Activated CD4-positive, alpha-beta T cell treated with anti-CD3 and anti-CD28 coated beads, Interleukin-2, amount 50 U/mL, for 1 hour (primary cell): ENCODE measurements around the gene FCER2.
"Not testable (repeated sequence)": the region's sequence is repeated elsewhere in the genome, so short reads cannot be mapped to it uniquely, and the experiment has no call there.

Experiments used
- DNase-seq: peaks from one replicate; pipeline ENCODE4 v3.0.0-alpha.2; 2020

FCER2 gene

DNA sequence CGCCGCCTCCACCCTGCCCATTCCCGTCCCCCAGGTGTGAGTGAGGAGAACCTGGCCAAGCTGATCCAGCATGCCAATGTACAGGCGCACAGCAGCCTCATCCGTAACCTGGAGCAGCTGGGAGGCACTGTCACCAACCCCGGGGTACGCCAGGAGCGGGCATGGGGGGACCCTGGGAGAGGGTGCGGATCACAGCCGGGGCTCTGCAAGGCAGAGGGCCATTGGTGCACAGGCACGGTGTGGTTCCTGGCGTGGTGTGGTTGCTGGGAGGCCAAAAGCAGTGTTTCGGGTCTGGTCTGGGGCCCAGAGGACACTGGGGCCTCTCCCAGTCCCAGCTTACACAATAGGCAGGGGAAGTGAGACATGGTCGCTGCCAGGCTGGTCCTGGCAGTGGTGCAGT lies 56.8 kb downstream of the FCER2 start:
- no peak for DNase-seq

DNA sequence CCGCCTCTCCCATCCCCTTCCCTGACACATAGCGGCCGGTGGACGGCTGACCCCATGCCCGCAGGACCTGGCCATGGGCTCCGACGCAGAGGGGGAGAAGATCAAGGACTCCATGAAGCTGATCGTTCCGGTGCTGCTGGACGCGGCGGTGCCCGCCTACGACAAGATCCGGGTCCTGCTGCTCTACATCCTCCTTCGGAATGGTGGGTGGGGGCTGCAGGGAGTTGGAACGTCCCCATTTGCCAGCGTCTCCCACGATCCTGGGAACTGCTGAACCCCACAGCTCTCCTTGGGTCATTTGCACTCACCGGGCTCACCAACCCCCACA lies 57.4 kb downstream of the FCER2 start:
- no peak for DNase-seq

DNA sequence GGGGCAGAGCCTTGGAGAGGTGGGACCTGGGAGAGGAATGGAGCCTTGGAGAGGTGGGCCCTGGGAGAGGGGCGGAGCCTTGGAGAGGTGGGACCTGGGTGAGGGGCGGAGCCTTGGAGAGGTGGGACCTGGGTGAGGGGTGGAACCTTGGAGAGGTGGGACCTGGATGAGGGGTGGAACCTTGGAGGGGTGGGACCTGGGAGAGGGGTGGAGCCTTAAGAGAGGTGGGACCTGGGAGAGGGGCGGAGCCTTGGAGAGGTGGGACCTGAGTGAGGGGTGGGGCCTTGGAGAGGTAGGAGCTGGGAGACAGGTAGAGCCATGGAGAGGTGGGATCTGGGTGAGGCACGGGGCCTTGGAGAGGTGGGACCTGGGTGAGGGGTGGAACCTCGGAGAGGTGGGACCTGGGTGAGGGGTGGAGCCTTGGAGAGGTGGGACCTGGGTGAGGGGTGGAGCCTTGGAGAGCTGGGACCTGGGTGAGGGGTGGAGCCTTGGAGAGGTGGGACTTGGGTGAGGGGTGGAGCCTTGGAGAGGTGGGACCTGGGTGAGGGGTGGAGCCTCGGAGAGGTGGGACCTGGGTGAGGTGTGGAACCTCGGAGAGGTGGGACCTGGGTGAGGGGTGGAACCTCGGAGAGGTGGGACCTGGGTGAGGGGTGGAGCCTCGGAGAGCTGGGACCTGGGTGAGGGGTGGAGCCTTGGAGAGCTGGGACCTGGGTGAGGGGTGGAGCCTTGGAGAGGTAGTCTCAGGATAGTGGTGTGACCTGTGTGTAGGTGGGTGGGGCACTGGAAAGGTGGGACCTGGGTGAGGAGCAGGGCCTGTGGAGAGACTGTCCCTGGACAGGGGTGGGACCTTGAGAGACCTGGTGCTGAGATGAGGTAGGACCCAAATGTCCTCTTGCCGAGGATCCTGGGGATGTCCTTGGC lies 58.0 kb downstream of the FCER2 start:
- not testable (repeated sequence) for DNase-seq

DNA sequence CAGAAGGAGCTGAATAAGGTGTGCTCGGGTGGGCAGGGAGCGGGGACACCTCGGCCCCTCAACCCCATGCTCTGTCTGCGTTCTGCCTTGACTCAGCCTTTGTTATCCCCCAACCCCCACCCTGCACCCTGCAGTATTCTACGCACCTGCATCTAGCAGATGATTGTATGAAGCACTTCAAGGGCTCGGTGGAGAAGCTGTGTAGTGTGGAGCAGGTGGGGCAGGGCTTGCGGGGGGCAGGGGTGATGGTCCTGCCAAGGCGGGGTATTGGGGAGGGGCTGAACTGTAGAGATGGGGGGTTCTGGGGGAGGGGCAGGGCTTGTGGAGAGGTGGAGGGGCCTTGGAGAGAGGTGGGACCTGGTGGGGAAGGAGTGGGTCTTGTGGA lies 58.9 kb downstream of the FCER2 start:
- DNase-seq: no peak

DNA sequence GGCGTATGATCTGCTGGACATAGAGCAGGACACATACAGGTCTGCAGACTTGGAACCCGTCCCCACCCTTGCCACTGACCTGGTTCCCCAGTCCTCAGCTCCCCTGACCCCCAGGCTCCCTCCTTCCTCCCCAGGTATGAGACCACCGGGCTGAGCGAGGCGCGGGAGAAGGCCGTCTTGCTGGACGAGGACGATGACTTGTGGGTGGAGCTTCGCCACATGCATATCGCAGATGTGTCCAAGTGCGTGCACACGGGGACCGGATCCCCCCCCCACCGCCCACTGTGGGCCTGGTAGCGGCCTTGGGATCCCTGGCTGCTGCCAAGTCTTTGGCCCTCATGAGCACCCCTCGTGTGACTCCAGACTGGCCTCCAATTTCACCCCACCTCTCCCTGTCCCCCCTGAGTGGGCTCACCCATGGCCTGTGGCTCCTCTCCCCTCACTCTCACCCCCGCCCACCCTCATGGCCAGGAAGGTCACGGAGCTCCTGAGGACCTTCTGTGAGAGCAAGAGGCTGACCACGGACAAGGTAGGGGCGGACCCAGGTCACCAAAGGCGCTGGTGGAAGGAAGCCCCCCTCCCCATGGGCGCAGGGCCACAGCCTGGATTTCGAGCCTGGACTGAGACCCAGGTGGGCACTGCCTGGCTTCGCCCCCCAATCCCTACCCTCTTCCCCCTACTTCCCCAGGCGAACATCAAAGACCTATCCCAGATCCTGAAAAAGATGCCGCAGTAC lies 59.5 kb downstream of the FCER2 start:
- DNase-seq: no peak

DNA sequence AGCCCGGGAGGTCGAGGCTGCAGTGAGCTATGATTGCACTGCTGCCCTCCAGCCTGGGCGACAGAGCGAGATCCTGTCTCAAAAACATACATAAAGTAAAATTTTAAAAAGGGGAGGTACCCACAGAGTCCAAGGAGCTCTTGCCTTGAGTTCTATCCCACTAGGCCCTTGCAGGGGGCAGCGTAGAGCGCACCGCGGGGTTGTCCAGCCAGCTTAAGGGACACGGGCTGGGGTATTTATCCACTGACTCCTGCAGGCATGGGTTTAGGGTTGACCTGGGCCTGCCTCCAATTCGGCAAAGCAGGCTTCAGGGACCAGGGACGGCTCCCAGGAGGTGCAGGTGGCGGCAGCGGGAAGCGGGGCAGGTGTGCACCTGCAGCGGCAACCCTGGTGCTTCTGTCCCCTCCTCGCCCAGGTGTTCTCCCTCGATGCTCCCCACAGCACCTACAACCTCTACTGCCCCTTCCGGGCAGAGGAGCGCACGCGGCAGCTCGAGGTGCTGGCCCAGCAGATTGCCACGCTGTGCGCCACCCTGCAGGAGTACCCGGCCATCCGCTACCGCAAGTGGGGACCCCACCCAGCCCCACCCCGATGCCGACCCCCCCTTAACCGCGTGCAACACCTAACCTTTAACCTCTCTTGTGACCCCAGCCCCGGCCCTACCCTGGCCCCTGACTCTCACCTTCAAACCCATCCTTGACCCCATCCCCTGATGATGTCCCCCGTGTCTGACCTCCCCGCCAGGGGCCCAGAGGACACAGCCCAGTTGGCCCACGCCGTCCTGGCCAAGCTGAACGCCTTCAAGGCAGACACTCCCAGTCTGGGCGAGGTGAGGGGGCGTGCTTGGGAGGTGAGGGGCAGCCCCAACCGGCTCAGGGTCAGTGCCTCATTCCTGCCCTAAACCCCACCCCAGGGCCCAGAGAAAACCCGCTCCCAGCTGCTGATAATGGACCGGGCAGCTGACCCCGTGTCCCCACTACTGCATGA lies 60.3 kb downstream of the FCER2 start:
- DNase-seq: no peak

DNA sequence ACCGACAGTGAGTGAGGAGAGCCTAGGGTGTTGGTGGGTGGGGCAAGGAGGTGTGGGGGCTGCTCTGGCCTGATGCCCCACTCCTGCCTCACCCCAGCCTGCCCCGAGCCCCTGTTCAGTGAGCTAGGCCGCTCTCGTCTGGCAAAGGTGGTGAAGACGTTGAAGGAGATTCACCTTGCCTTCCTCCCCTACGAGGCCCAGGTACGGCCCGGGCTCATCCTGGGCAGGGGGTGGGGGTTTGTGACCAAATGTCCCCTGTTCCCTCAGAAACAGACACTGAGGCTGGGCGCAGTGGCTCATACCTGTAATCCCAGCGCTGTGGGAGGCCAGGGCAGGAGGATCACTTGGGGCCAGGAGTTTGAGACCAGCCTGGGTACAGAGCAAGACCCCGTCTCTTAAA lies 61.1 kb downstream of the FCER2 start:
- DNase-seq: no peak

DNA sequence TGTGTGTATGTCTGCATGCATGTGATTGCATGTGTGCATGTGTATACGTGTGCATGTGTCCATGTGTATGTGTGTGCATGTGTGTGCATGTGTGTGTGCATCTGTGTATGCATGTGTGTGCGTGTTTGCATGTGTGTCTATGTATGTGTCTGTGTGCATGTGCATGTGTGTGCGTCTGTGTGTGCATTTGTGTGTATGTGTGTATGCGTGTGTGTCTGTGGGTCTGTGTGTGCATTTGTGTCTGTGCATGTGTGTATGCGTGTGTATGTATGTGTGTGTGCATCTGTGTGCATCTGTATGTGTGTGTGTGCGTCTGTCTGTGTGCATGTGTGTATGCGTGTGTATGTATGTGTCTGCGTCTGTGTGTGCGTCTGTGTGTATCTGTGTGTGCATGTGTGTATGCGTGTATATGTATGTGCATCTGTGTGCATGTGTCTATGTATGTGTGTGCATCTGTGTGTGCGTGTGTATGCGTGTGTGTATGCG lies 62.0 kb downstream of the FCER2 start:
- DNase-seq: no peak

DNA sequence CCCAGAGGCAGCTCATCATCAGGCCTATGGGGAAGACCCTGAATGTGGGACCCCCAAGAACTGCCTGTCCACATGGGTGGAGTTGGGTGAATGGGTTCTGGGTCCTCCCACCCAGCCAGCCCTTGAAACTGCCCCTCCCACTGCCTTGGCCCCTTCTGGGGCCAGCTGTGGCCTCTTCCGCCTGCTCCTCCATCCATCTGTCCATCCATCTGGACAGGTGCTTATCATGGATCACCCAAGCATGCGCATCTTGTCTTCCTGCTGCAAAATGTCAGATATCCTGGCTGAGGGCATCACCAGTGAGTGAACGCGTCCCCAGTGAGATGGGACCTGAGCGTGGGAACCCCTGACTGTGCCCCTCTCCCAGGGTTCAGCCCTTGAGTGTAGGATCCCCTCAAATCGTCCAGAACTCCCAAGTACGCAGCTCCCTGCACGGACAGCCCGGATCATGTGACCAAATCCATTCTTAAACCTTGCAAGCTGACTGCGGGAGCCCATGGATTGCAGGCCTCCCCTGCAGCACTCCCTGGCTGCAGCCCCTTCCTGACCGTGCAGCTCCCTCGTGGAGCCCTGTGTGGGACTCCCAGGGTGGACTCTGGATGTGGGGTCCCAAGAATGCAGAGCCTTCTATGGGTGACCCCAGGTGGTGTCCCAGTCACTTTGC lies 63.0 kb downstream of the FCER2 start:
- no peak for DNase-seq
